Right cardiac atrium (tissue), 5 donors: ENCODE data around the gene GAL3ST1. TPM values are rescaled to one million over a fixed set of nuclear protein-coding genes. Genes with fewer than 3 reads are reported as not detected.
"Not testable (repeated sequence)": the region's sequence is repeated elsewhere in the genome, so short reads cannot be mapped to it uniquely, and the experiment has no call there.

Experiments
- ATAC-seq, 2 donors: fragments of 200-7000 bp; cut with Tn5 transposase; one replicate each; pipeline versions ENCODE4 v1.8.0 to v1.9.1; 2020; ENCODE audit warnings: moderate library complexity in 2 of 2, mild to moderate bottlenecking in 1 of 2
- DNase-seq, 3 donors: peaks; one replicate each; pipeline ENCODE4 v3.0.0-alpha.2; 2020
- H3K27ac ChIP-seq: one replicate; pipeline ENCODE4 v1.5.1; 2013; ENCODE audit warnings: mild to moderate bottlenecking, low read length, control low read depth, moderate library complexity
- H3K27me3 ChIP-seq: one replicate; pipeline ENCODE4 v1.6.1; 2013; ENCODE audit not compliant: control insufficient read depth, insufficient read depth
- H3K4me1 ChIP-seq: one replicate; pipeline ENCODE4 v1.6.1; 2013; ENCODE audit warnings: low read length; ENCODE audit not compliant: control insufficient read depth, insufficient read depth
- H3K4me3 ChIP-seq: one replicate; pipeline ENCODE4 v1.5.1; 2013; ENCODE audit warnings: low read length, control low read depth
- H3K9me3 ChIP-seq: one replicate; pipeline ENCODE4 v1.6.1; 2013; ENCODE audit warnings: low read length; ENCODE audit not compliant: control insufficient read depth
- WGBS: extraction: QIAGEN DNeasy Blood & Tissue Kit; methylation state at CpG from one replicate; pipeline ENCODE4 v1.1.7; 2013; 5-methylcytosine and 5-hydroxymethylcytosine counted together
- intact Hi-C, 4 donors: fragments of 100-400 bp; cut with DNase I; formaldehyde crosslinking; loops; one replicate each; pipeline versions ENCODE4 v1.11.0 to v1.14.0; 2022 to 2023
- polyA plus RNA-seq: library from polyadenylated mRNA; stranded (reverse); fragments of 200-250 nt; gene quantifications from one replicate; pipeline ENCODE4 v1.2.3, GENCODE V29; 2013
- total RNA-seq, 4 donors: library from RNA; stranded (reverse); fragmentation: NEBNext Ultra II Directional; extraction: Animal tissue kit (Norgen Biotek cat#: 25700); gene quantifications; one replicate each; pipeline ENCODE4 v1.2.1, GENCODE V29; 2021
- donor health status: healthy with polysubstance abuse.
- donor health status: DM: no; HTN: yes; CAD: no.
- donor health status: DM: no; HTN: no; CAD: no.
- donor health status: DM: no; HTN: yes; CAD: no; lungs with severe emphysema.
- donor health status: DM: yes; HTN: yes; CAD: no.

Gene GAL3ST1
- total and polyA plus RNA-seq, 5 donors: 0.17 to 0.93 (median 0.61) TPM; not detected in 1

DNA sequence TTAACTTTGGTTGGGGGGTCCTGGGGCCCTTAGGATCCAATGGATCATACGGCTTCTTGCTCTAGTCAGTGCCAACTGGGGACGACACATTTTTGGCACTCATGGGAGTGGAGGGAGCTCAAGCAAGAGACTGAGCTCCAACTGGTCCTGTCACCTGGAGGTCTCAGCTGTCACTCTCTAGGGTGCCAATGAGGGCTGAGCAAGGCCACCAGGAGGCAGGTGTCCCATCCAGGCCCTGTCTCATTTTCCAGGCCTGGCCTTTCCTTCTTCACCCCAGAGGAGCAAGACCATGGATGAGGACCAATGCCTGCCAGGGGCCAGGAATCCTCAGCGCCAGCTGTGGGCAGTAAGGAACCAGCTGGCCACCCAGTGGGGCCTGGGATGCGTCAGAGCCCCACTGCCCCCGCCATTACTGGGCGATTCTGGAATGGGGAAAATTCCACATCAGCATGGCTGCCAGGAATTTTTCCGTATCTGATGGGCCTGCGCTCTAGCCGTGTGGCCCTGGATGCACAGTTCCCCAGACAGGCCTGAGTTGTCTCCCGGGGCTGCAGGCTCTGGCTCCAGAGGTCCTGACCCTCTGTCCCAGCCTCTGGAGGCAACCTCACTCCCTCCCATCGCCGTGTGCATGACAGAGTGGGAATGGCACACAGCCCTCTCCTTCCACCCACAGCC is 669 bp upstream of the GAL3ST1 start:
- DNase-seq (peak; percentile 68 to 78 (median 69)), ATAC-seq (peak; percentile 77 to 82)
- Histone ChIP-seq H3K27ac (no peak overlapping the region), H3K4me3 (no peak overlapping the region), H3K27me3 (no peaks in the 10 kb centered on the region), H3K9me3 (no peaks in the 10 kb centered on the region), H3K4me1 (peaks cover 5% of the 10 kb centered on the region)
- 31% methylated on average over 12 of the region's 12 CpGs for WGBS
- intact Hi-C loops: no loop called here

DNA sequence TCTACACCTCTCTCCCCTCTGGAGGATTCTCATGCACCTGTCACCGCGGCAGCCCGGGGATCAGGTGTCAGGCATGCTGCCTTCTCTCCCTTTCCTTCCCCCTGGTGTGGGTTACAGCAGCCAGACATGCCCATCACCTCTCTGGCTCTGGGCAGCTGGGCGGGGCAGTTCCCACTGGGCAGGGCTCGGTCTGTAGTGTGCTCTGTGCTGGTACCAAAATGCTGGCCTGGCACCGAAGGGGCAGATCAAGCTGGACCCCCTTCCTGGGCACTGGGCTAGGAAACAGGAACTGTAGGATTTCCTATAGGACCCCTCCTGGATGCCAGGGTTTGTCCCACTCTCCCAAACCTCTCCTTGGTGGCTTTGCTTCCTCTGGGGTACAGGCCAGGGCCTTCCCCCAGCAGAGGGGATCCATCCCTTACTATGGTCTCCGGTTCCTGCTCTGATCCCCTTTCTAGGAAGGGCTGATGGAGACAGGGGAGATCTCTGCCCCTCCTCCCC is 821 bp downstream of the GAL3ST1 start:
- no peaks in the 10 kb centered on the region for H3K27me3 ChIP-seq
- ATAC-seq (no peak), DNase-seq (no peak)
- intact Hi-C loops: no loop called here
- no peak overlapping the region for H3K27ac ChIP-seq
- no peaks in the 10 kb centered on the region for H3K9me3 ChIP-seq
- WGBS: 49% methylated on average over 7 of the region's 7 CpGs
- no peak overlapping the region for H3K4me3 ChIP-seq
- H3K4me1 ChIP-seq: peaks cover 5% of the 10 kb centered on the region

DNA sequence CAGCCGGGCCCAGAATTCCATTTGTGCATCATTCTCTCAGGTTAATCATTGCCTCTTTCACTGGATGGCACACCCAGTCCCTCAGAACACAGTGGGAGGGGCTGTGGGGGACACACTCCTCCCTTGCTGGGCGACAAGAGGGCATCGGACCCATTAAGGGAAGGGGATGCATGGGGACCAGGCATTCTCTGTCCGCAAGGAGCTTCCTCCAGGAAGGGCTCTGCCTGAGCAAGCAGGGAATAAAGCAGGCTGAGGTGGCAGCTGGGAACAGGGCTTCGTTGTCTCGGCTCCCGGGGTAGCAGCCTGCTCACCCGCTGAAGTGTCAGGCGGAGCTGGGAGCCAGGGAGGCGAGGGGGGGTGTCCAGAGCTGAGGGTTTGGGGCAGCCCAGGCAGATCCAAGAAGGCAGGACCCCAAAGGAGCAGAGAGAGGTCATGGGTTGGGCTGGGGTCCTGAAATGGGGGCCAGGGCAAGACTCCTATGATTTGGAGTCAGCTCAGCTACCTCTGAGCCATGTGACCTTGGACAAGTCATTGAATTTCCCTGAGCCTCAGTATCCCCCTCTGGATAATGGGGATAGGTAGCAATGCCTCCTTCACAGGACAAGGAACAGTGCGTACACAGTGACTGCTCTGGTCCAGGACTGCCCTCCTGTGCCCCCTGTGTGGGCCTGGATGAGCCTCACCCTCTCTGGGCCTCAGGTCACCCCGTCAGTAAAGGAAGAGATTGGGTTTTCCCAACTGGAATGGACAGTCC is 1.4 kb downstream of the GAL3ST1 start:
- no peak overlapping the region for H3K4me3 ChIP-seq
- no peaks in the 10 kb centered on the region for H3K27me3 ChIP-seq
- no peak for DNase-seq
- H3K9me3 ChIP-seq: no peaks in the 10 kb centered on the region
- 40% methylated on average over 12 of the region's 12 CpGs for WGBS
- no peak overlapping the region for H3K27ac ChIP-seq
- no peak for ATAC-seq
- H3K4me1 ChIP-seq: peaks cover 5% of the 10 kb centered on the region
- intact Hi-C loops: no loop called here

DNA sequence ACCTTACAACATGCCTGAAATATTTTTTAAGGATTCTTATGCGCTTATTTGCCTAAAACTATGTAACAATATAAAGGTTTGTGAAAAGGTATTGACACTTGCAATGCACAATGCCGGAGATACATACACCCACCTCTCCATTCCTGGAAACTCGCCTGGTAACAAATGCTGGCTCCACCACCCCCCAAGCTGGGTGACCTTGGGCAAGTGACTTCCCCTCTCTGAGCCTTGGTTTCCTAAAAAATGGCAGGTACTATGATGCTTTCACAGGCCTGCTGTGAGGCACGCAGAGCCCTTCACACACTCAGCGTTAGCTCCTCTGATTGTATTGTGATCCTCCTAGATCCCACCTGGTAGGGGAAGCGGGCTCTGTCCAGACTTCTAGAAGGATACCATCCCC is 2.3 kb downstream of the GAL3ST1 start:
- Histone ChIP-seq H3K4me1 (peaks cover 5% of the 10 kb centered on the region), H3K27me3 (no peaks in the 10 kb centered on the region), H3K27ac (no peak overlapping the region), H3K9me3 (no peaks in the 10 kb centered on the region), H3K4me3 (no peak overlapping the region)
- ATAC-seq (no peak), DNase-seq (no peak)
- WGBS: 74% methylated on average over 6 of the region's 6 CpGs
- intact Hi-C loops: no loop called here

DNA sequence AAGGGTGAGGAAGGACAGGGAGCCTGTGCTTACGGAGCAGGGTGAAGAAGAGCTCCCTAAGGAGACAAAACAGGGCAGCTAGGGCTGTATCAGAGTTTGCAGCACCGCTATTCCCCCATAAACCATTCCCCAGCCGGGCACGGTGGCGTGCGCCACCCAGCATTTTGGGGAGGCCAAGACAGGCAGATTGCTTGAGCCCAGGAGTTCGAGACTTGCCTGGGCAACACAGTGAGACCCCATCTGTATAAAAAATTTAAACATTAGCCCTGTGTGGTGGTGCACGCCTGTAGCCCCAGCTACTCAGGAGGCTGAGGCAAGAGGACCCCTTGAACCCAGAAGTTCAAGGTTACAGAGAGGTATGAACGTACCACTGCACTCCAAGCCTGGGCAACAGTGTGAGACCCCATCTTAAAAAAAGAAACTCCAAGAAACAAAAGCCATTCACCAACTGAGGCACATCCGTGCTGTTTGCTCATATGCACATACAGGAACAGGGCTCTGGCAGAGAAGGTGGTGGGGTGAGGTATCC is 4.7 kb downstream of the GAL3ST1 start:
- no peaks in the 10 kb centered on the region for H3K27me3 ChIP-seq
- H3K4me3 ChIP-seq: no peak overlapping the region
- no peak for ATAC-seq
- intact Hi-C loops: no loop called here
- no peaks in the 10 kb centered on the region for H3K9me3 ChIP-seq
- no peak for DNase-seq
- H3K27ac ChIP-seq: no peak overlapping the region
- H3K4me1 ChIP-seq: no peaks in the 10 kb centered on the region
- 89% methylated on average over 10 of the region's 10 CpGs for whole genome bisulfite sequencing

DNA sequence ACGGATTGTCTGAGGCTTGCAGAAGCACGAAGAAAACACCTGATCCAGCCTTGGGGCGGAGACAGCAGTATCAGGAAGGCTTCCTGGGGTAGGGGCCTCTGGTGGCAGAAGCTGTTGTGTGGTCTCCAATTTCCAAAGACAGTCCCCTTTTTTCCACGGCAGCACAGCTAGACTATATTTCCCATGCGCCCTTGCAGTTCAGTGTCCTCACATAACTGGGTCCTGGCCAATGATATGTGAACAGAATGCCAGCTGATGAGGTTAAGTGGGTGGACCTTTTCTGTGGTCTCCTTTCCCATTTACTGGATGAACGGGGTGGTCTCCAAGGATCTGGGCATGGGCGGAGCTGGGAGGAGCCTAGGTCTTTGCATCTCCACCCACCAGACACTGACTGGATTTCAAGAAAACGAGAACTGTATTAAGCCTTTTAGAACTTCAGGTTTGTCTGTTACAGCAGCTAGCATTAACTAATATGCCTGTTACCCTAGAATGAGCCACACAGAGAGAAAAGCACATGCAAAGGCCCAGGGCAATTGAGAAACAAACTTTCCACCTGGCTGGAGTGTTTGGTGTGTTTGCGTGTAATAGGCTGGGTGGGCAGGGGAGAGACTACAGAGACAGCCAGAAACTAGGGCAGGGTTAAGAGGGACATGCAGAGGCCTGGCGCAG is 6.2 kb downstream of the GAL3ST1 start:
- Histone ChIP-seq H3K9me3 (no peaks in the 10 kb centered on the region), H3K4me3 (no peak overlapping the region), H3K27ac (no peak overlapping the region), H3K4me1 (no peaks in the 10 kb centered on the region), H3K27me3 (no peaks in the 10 kb centered on the region)
- no peak for DNase-seq
- WGBS: 59% methylated on average over 10 of the region's 10 CpGs
- intact Hi-C loops: no loop called here
- ATAC-seq: no peak

DNA sequence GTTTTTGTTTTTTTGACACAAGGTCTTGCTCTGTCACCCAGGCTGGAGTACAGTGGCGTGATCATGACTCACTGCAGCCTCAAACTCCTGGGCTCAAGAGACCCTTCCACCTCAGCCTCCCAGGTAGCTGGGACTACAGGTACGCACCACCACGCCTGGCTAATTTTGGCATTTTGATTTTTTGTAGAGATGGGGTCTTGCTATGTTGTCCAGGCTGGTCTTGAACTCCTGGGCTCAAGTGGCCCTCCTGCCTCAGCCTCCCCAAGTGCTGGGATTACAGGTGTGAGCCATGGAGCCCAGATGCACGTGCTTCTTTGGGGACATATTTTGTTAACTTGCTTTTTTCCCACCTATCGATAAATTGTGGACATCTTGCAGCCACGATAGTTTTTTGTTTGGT is 7.2 kb downstream of the GAL3ST1 start:
- H3K27ac ChIP-seq, H3K9me3 ChIP-seq, H3K4me3 ChIP-seq, H3K27me3 ChIP-seq, H3K4me1 ChIP-seq, DNase-seq, intact Hi-C loops, ATAC-seq: not testable (repeated sequence)
- WGBS: 89% methylated on average over 6 of the region's 6 CpGs

DNA sequence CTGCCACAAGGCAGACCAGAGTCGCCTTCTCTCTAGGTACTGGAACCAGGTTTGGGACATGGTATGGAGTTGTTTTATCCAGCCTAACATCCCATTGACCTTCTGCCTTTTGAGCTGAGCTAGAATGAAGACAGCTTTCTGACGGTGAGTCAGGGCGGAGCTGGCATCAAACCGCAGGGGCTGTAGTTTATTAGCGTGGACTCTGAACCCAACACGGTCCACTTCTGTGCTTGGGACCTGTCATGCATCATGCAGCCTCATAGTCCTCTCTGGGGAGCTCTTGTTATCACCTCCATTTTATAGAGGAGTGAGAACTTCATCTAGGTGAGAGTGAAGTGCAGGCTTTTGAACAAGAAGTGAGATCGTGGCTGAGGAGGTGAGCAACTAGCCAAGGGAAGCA is 8.3 kb downstream of the GAL3ST1 start:
- H3K27me3 ChIP-seq: no peaks in the 10 kb centered on the region
- 72% methylated on average over 7 of the region's 7 CpGs for WGBS
- no peak for DNase-seq

DNA sequence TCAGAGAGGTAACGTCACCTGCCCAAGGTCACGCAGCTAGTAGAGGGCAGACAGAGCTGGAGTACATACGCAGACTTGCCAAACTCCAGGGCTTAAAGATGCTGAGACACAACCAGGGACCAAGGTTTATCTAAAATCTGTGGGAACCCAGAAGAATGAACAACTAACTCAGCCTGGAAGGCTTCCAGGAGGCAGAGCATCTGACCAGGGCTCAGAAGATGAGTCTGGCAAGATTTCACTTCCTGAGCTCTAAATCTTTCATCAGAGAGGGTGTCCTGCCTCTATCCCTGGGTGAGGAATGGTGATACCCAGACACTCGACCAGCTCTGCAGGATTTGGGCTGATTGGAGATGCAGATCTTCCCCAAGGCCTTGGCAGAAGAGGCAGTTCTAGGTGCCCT is 9.1 kb downstream of the GAL3ST1 start:
- intact Hi-C loops: no loop called here
- Histone ChIP-seq H3K4me1 (no peaks in the 10 kb centered on the region), H3K9me3 (no peaks in the 10 kb centered on the region), H3K27ac (no peak overlapping the region), H3K4me3 (no peak overlapping the region), H3K27me3 (no peaks in the 10 kb centered on the region)
- DNase-seq (no peak), ATAC-seq (no peak)
- 75% methylated on average over 4 of the region's 4 CpGs for WGBS

More for the DNA sequence above, 8.3 kb downstream of the GAL3ST1 start:
- no peak overlapping the region for H3K27ac ChIP-seq
- no peak for ATAC-seq
- no peaks in the 10 kb centered on the region for H3K4me1 ChIP-seq
- H3K9me3 ChIP-seq: no peaks in the 10 kb centered on the region
- H3K4me3 ChIP-seq: no peak overlapping the region
- intact Hi-C loops: no loop called here

DNA sequence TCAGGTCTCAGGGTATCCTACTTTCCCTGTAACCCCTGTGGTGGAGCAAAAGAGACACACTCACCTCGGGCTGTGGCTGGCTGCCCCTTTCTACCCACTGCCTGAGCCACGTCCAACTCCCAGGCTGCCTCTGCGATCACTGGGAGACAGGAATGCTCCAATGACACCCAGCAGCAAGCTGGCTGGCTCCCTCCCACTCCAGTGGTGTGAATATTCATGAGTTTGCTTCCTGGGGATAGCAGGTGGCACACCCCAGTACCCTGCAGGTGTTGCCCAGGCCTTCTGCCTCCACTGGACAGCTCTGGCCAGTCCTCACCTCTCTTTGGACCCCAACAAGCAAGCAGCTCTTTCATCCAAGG is 9.7 kb downstream of the GAL3ST1 start:
- intact Hi-C loops: no loop called here
- H3K27ac ChIP-seq: no peak overlapping the region
- H3K27me3 ChIP-seq: no peaks in the 10 kb centered on the region
- H3K4me3 ChIP-seq: no peak overlapping the region
- H3K9me3 ChIP-seq: no peaks in the 10 kb centered on the region
- H3K4me1 ChIP-seq: no peaks in the 10 kb centered on the region
- WGBS: 26% methylated on average over 3 of the region's 3 CpGs
- ATAC-seq (no peak), DNase-seq (no peak)
